Measurements from ENCODE around the gene ADAMTS2. TPM values are rescaled to one million over a fixed set of nuclear protein-coding genes. Genes with fewer than 3 reads are reported as not detected.

Gene ADAMTS2
- total and polyA plus RNA-seq, 2 of the 8 experiments (the other 6 are each of a cell fraction or from before 2014, with no cell fraction given): 6.6 to 7.3 TPM

DNA sequence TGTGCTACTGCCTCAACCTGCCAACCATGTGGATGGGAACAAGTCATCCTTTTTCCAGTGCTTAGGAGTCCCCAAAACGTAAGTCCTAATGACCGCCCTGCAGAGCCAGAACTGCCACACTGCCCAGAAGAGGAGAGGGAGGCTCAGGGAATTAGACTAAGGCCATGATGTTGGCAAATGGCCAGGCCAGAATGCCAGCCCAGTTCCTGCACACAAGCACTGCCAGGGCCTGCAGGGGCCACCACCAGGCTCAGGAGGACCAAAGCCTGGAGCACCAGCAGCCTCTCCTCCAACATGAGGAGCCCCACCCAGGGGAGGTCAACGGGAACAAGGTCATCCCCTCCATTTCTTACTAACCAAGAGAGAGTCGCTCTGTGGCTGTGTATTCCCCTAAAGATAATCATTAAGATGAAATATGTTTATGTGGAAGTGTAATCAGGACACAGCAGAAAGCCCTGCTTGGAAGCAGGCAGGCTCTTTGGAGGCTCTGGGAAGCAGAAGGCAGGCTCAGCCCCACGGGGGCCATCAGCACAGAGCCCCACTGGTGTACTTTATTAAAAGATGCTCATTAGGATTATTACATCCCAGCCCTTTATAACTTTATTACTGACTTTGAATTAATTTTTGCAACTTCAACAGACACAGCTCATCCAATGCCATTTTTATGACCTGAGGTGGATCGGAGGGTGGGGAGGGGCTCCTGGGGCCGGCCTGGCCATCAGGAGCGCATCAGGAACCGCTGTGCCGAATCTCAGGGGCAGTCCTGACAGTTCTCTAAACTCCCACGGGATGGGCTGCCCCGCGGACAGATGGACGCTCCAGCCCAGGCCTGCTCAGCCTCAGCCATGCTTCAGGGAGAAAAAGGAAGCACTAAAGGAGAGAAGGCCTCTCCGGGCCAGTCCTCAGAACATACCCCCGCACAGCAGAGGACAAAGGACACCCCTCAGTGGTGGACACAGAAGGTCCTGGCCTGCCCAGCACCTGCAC, 127.0 kb downstream of the ADAMTS2 start (continued):
- no peak for TF ChIP-seq JUN (IDR thresholded peaks at IDR 0.05; ENCODE audit: low read depth, low read length)
- TF ChIP-seq, protein P1, sequence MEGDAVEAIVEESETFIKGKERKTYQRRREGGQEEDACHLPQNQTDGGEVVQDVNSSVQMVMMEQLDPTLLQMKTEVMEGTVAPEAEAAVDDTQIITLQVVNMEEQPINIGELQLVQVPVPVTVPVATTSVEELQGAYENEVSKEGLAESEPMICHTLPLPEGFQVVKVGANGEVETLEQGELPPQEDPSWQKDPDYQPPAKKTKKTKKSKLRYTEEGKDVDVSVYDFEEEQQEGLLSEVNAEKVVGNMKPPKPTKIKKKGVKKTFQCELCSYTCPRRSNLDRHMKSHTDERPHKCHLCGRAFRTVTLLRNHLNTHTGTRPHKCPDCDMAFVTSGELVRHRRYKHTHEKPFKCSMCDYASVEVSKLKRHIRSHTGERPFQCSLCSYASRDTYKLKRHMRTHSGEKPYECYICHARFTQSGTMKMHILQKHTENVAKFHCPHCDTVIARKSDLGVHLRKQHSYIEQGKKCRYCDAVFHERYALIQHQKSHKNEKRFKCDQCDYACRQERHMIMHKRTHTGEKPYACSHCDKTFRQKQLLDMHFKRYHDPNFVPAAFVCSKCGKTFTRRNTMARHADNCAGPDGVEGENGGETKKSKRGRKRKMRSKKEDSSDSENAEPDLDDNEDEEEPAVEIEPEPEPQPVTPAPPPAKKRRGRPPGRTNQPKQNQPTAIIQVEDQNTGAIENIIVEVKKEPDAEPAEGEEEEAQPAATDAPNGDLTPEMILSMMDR (IDR thresholded peaks at IDR 0.05; ENCODE audit: control extremely low read depth in 1 of 3, insufficient read depth in 1 of 3, low read depth in 1 of 3, low read length in 3 of 3): no peak
- TF ChIP-seq CBX8 (IDR thresholded peaks at IDR 0.05; ENCODE audit: borderline replicate concordance, low read depth, low read length): no peak
